HG03196 (cell line): Measurements from ENCODE around the gene DOK4.

Experiments used
- ATAC-seq: cut with Tn5 transposase; IDR thresholded peaks from one replicate; pipeline ENCODE4 v1.9.1; 2021; ENCODE audit not compliant: unreplicated experiment

The DOK4 gene

DNA sequence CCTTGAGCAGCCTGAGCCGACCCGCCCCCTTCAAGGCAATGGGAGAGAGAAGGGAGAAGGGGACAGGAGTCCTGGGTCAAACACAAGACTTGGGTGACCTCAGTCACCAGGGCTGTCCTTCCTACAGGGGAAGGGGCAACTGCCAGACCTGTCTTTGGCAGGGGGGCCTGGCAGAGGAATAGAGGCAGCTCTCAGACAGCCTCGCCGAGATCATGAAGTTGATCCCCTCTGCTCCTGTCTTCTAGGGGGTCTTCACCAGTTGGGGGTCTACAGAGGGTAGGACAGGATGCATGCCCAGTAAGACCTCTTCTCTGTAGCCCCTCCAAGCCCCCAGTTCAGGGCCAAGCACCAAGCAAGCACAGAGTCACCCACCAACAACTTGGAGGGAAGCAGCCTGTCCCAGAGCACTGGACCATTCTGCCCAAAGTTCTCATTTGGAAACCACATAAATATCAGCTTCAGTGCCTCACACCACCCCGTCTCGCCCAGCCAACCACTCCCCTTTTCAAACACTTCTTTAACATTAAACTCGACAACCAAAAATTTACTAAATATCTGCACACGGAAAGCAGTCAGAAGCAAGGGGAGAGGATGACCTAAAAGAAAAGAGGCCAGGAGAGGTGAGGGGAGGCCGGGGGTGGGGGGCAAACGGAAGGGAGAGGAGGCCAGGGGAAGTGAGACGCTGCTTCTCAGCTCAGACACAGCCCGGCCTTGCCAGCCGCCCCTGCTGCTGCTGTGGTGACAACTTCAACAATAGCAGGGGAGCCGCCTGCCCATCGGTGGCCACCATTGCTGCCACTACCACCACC, 7.7 kb downstream of the DOK4 start:
- ATAC-seq = no peak

DNA sequence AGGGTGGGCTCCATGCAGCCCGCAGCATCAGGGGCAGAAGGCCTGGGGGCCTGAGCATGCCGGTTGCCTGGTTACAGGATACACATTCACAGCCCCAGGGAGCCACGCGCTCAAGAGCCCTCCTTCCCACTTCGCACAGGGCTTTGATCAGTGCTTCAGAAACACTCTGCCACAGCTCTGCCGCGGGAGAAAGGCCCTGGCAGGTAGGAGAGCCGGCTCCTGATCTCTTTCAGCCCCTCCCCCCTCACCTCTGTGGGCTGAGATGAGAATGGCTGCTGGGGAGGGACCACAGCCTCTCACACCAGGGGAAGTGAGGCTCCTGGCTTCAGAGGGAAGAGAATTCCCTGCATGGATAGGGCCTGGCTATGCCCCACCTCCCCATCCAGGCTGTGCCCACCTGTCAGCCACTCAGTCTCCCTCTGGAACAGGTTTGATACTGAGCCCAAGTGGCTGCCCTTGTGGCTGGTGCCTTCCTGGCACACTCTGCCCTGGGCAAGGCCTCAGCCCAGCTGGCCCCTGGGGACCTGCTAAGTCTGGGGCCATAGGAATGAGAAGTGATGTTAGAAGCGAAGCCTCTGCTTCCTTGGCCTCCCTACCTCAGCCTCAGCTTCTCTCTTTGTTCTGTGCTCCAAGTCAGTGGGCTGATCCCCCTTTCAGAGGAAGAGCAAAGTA, 8.6 kb downstream of the DOK4 start:
- no peak for ATAC-seq

DNA sequence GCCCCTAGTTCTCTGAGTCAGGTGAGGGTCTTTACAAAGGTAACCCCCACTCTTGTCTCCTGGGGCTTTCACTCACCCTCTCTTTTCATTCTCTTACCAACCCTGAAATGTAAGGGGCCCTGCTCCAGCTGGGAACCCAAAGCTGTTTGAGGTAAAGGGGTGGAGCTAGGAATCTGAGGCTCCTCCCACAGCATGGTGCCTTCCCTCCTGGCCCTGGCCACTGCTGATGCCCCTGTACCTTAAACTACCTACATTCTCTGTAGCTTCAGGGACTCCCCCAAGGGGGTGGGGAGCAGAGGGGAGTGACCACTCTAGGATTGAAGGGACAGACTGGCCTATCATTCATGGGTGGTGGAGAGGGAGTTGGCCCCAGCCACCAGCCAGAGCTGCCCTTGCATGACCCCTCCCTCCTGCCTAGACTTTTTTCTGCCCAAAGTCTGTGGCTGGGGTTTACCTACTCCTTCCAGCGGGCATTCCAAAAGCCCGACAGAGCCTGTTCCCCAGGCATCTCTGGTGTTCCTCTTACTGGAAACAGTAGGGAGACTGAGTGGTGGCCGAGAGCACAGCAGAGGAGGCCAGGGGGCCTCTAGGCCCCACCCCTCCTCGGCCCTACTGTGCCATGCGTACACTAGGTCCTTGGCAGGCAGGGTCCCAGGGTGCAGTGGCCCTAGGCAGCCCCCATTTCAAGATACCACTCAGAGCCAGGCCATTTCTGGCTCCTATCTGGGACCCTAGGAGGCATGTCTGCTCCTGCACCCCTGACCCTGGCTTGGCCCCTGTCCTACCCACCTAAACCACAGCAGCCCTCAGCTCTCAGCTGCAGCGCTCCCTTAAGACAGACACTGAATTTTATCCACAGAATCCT, 9.5 kb downstream of the DOK4 start:
- no peak for ATAC-seq

DNA sequence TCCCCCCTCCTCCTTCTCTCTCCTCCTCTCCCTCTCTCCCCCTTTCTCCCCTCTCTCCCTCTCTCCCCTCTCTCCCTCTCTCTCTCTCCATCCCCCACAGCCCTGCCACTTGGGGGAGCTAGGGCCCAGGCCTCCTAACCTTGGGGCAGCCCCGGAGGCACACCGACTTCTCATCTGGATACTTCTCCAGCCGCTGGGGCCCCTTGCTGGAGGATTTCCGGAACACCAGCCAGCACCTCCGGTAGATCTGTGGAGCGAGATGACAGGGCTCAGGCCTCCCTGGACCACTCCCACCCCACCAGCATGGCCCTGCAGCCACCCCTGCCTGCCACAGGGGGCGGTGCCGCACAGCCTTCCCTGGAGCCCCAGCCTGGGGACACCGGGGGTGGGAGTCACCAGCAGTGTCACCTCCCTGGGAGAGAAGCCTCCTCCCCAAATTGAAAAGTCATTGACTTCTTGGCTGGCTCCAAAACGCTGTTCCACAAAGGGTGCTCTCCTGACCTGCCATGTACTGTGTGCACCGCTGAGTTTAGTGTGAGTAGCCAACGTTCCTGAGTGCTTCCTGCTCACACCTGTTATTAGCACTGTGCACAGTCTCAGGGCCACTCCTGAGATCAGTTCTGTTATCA, 10.5 kb downstream of the DOK4 start:
- peak; percentile 79 for ATAC-seq

DNA sequence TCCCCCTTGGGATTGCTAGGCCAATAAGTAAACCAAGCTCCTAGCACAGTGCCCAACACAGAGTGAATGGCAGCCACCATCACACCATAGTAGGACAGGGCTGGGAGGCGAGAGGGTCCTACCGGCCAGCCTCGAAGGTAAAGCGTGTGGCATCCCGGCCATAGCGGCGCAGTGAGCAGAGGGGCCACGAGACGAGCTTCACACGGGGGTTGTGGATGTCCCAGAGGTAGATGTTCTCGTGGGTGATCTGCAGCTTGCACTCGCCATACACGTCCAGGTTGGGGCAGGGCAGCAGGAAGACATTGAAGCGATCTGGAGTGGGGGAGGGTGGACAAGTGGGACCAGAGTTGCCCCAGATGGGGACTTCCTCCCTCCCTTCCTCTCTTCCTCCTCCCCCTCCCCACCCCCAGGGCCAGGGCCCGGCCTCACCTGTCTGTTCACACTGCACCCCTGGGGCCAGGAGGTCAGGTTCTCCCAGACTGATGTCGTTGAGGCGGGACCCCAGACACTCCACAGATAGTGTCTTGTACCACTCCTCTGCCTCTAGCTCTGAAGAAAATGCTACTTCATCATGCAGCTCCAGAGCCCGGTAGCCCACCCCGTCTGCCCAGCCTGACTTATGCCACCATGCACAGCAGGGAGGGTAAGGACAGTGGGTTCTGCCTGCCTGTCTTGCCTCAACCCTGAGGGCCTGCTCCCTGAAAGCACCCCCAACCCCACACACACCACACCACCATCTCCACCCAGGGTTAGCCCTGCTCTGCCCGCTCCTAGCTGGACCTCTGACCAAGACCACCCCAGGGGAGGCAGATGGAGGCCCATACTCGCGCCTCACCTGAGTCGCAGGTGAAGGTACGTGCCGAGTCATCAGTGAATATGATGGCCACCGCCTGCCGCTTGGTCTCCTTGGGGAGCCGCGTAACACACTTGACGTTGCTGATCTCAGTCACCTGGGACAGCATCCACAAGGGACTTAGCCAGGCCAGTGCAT, 11.3 kb downstream of the DOK4 start:
- ATAC-seq = no peak

DNA sequence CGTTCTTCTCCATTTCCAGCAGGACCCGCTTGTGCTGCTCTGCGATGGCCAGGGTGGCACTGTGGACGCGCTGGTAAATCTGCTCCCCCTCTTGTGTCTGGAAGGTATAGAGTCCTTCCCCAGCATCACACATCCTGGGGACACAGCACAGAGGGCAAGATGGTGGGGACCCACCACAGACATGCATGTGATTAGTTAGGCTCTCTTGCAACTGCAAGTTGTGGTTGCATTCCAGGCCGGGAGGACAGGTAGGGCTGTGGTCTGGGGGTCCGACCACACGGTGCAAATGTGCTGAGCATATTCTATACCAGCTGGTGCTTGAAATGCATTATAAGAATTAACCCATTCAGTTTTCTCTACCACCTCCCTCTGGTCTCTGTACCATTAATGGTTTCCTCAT, 12.4 kb downstream of the DOK4 start:
- ATAC-seq = no peak

DNA sequence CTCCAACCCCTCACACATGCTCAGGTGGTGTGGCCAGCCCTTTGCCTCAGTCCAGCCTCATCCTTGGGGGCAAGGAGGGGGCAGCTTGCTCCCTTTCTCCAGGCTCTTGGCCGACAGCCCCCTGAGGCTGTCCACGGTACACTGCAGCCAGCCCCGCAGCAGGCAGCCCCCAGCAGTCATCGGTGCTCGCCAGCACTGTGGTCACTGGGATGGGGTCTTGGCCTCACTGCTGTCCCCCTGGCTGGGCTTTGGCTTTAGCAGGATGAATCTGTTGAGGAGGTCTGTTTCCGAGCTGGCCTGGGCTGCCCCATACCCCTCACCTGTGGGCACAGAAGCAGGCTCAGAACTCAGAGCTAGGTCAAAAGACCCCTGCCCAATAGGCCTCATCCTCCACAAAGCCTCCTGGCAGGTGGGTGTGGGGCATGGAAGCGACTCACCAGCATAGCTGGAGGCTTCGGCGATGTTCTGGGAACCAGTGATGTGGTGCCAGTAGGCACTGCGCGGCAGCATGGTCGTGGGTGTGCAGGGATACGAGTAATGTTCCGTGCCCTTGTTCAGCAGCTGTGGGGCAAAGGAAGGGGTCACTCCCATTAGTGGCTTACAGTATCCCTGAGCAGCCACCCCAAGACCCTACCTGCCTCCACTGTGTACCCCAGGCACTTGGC, 13.0 kb downstream of the DOK4 start:
- no peak for ATAC-seq

DNA sequence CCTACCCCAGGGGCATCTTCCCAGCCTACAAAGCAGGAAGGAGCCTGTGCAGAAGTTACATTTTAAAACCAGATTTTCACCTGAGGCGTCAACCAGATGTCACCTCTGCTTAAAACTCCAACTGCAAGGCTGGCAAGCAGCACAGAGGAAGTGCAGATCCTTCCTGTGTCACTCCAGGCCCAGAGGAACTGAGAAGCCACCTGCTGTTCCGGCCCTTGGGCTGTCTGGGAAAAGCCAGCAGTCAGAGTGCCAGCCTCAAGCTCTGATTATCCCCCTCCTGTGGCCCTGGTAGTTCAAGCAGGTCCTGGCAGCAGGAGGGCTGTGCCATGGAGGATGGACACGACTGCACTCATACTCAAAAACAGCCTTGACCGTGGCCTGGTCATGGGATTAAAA, 13.6 kb downstream of the DOK4 start:
- ATAC-seq = no peak

DNA sequence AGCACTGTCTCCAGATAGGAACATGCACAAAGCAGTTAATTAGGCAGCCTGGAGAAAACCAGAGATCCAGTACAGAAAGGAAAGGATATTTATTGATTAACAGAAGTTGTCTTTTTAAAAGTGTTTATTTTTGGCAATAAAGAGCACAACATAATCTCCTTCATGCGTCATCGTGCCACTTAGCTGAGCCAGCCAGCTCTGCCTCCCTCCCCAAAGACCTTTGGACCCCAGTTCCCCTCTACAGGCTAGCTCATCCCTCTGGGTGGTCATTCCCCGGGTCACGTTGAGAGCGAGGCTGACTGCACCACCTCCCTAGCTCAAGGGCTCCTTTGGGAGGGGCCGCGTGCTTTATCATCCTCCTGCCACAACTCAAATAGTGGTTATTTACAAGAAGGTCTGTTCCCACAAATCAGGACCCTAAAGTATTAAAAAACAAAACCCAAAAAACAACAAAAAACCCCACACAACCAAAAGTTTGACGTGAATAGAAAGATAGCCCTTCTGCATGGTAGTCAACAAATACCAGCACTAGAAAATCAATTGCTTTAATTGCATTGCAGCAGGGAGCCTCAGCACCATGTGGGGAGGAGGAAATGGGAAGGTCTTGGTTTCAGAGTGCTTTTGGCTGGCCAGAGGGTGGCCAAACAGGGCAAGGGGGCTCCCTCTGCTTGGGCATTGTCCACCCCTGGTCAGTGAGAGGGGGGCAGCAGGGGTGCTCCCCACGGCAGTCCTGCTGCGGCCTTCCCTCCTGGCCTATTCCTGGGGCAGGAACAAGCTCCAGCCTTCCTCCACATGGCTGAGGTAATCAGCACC, 14.2 kb downstream of the DOK4 start:
- ATAC-seq = no peak

DNA sequence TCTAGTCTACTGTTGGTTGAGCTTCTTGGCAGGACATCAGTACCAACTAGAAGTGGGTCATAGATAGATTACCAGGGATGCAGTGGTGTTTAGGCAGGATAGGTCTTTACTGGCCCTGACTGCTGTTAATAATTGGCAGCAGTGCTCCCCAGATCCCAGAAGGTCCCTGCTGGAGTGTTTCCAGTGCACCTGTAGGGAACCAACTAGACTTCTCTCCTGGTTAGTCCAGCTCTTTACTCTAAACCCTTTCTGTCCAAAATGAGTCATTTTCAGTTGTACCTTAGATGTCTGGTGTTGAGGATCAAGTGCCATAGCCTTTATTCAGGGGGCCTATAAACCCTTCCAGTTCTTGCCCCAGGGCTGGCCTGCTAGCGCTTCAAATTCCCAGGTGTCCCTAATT, 15.1 kb downstream of the DOK4 start:
- ATAC-seq = no peak

DNA sequence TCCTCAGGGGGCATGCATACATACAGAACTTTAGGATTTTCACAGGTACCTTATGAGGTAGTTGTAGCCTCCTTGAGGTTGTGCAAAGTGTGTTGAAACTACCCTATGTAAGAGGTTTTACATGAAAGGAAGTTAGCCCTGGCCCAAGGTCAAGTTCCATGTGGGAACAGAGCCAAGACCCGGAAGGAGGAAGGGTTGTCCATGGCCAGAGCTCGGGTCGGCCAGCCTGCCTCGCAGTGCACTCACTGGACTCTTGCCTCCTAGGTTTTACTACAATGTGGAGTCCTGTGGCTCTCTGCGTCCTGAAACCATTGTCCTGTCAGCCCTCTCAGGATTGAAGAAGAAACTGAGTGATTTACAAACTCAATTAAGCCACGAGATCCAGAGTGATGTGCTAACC, 15.6 kb downstream of the DOK4 start:
- ATAC-seq = no peak

DNA sequence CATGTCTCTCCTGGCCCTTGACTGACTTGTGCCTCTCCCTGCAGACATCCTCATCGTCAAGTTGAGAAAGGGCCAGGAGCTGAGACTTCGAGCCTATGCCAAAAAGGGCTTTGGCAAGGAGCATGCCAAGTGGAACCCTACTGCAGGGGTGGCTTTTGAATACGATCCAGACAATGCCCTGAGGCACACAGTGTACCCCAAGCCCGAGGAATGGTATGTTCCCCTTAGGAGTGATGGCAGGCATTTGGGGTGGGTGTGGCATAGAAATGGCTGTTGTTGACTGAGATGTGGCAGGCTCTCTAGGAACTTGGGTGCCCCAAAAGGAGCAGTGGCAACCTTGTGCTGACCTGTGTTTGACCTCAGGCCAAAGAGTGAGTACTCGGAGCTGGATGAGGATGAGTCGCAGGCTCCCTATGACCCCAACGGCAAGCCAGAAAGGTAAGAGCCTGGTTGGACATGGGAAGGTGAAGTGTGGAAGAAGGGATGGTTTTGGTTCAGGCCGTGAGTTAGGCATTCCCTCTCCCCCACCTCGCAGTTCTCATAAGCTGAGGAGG, 16.3 kb downstream of the DOK4 start:
- no peak for ATAC-seq

DNA sequence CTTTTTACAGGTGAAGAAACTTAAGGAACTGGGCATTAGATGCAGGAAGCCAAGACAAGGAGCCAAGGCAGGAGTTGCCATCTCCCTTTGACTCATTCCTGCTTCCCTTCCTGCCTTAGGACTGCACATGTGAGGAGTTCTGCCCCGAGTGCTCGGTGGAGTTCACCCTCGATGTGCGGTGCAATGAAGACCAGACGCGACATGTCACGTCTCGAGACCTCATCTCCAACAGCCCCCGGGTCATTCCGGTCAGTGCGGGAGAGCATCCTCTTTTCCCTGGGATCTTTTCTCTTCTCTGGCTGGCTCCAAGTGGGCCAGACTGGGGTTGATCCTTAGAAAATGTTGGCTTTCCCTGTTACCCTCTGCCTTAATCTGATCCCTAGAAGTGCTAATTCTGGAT, 17.2 kb downstream of the DOK4 start:
- no peak for ATAC-seq

DNA sequence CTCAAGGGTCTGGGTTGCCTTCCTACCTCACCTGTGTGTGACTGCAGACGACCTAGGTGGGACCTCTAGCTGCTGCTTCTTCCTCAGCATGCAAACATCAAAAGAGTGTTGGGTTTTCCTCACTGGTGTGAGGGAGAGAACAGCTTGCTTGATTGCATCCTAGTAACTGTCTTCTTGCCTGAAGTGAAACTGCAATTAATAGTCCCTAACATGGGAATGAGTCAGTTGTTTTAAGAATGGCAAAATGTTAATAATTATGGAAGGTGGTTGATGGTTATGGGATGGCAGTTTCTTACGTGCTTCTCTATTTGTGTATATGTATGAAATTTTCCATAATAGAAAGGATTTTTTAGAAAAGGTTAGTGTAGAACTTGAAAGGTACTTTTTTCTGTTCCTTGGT, 17.9 kb downstream of the DOK4 start:
- no peak for ATAC-seq

DNA sequence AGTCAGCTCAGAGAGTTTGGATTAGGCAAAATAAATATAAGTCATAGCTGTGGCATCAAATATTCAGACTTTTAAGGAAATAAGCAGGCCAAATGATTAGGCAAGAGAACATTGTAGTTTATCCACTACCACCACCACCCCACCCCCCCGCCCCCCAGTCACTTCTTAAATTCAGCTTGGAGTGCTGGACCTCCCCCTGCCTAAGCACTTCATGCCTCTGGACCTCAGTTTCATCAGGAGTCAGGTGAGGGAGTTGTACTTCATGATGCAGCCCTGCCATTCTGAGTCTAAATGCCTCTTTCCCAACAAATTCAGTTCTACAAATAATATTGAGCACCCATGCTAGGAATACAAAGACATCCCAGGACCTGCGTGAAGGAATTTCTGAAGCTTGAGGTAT, 21.8 kb downstream of the DOK4 start:
- no peak for ATAC-seq

DNA sequence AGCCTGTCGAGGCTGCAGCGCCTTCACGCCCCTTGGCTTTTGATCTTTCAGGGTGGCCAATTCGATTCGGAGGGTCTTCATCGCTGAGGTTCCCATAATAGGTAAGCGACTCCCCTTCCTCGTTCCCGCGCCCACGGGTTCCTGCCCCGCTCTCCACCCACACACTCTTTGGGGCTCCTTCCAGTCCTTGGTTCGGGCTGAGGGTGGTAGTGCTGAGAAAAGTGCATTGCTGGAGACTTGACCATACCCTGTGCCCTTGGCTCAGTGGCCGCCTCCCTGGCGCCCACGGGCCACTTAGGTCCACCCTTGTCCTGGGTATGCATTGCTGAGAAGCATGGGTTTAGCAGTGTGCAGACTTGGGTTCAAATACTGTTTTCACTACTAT, 23.3 kb downstream of the DOK4 start:
- ATAC-seq = no peak

DNA sequence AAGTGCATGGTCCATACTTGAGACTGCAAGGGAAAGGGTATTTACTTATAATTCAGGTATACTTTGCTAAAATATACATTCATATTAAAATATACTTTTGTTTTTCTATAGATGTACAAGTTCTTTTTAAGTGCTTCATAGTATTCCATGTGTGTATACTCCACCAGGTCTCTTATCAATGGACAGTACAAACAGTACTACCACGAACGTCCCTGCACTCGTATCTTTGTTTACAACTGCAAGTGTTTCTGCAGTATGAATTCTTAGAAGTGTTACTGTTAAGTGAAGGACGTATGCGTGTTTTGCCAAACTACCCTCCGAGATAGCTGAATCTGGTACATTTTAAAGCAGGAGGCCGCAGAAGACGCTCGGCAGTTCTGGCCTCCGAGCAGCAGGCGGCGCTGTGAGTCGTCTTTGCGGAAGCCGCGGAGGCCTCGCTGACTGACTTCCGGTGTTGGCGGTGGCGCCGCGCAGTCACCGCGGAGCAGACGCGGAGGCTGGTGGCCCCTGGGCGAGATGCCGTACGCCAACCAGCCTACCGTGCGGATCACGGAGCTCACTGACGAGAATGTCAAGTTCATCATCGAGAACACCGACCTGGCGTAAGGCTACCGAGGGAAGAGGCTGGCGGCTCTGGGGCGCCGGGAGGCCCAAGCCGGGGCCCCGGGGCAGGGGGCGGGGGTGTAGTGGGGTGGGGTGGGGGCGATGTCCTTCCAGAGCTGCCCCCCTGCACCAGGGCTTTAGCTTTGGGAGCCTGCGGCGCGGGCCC, 23.9 kb downstream of the DOK4 start, which contains the start of gene POLR2C:
POLR2C (plus strand) TSS at position 471 of the 769 bp plus-strand sequence; CDS start at position 517, 46 bp downstream.
- ATAC-seq = peak; percentile 70

DNA sequence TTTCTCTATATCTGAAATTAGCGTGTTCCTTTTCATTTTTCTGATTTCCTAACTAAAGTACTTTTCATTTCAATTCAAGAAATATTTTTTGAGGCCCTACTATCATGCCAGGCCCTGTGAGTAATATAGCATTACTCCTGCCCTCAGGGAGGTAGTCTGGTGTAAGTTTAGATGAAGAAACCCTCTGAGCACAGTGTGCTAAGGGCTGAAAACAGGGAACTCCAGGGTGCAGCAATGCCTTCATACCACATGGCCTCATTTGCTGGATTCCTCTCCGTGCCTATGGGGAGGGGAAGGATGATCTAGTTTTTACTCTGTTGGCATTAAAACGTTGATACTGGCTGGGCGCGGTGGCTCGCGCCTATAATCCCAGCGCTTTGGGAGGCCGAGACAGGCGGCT, 34.3 kb downstream of the DOK4 start:
- ATAC-seq = no peak
